Activated CD8-positive, alpha-beta memory T cell treated with anti-CD3 and anti-CD28 coated beads, Interleukin-2, amount 50 U/mL, for 1 hour (primary cell): ENCODE results near the gene XXYLT1.

Experiments
- DNase-seq: peaks from one replicate; pipeline ENCODE4 v3.0.0-alpha.2; 2020; ENCODE audit errors: extremely low read depth

The XXYLT1 gene

DNA sequence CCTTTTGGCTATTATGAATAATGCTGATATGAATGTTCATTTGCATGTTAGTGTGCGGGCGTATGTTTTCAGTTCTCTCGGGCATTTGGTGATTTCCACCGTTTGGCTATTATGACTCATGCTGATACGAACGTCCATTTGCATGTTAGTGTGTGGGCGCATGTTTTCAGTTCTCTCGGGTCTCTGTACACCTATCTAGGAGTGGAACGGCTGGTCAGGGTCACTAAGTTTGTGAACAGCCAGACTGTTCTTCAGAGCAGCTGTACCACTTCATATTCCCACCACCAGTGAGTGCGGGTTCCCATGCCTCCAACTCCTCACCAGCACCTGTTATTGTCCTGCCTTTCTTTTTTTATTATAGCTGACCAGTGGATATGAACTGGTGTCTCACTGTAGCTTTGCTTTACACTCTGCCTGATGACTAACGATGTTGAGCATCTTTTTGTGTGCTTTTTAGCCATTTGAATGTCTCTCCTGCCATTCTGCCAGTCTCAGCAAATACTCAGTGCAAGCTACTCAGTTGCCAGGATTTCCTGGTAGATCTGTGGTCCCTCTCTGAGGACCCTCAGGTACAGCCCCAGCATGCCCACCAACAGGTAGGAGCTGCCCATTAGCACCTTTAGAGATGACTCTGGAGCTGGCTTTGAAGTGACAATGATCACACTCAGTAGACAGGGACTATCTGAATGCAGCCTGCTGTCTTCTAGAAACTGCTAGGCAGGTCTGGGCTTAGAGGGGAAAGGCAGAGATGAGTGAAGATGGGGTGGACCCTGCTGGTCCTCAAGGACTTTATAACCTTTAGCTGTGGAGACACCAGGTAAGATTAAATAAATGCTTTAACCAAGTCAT is 141.1 kb downstream of the XXYLT1 start:
- DNase-seq: no peak

DNA sequence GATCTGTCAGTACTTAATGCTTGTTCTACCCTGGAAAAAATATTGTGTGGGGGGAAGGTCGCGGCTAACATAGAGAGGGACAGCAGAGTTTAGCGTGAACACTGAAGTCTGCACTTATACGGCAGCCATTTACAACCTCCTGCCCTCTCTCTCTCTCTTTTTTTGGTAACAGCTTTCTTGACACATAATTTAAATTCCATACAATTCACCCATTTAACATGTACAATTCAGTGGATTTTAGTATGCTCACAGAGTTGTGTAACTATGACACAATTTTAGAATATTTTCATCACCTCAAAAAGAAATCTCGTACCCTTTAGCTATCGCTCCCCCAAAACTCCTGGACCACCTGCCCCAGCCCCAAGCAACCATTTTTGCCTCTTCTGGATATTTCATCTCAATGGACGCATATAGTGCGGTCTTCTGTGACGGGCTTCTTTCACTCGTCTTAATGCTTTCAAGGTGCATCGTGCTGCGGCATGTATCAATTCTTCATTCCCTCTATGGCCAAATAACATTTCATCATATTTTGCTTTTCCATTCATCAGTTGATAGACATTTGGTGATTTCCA is 141.8 kb downstream of the XXYLT1 start:
- DNase-seq: no peak

DNA sequence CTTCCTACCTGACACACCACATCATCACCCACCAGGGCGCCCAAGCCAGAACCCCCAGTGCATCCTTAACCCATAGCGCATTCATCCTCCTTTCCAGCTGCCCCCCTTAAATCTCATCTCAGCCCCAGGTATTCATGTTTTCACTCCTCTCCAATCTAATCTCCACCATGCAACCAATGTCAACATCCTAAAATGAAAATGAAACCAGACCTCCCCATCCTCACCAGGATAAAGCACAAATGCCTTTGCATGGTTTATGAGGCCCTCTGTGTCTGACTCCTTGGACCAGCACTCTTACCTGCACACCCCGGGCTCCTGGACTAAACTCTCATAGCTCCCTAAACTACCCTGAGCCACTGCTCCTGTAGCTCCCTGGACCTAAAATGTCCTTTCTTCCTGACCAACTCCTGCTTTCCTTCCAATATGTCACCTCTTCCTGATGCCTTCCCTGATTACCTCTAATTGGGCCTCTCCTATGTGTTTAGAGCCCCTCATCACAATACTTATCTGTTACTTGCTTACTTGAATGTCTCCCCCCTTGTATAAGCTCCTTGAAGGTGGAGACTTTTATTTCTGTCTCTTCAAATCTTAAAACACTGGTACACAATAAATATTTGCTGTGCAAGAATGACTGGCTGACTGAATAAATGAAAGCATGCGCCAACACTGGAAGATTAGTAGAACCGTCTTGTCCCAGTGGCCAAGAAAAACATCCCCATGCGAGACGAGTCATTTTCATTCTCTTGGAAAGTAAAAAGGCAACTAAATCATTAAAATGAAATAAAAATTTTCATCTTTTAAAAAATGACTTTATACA is 142.5 kb downstream of the XXYLT1 start:
- DNase-seq: no peak

DNA sequence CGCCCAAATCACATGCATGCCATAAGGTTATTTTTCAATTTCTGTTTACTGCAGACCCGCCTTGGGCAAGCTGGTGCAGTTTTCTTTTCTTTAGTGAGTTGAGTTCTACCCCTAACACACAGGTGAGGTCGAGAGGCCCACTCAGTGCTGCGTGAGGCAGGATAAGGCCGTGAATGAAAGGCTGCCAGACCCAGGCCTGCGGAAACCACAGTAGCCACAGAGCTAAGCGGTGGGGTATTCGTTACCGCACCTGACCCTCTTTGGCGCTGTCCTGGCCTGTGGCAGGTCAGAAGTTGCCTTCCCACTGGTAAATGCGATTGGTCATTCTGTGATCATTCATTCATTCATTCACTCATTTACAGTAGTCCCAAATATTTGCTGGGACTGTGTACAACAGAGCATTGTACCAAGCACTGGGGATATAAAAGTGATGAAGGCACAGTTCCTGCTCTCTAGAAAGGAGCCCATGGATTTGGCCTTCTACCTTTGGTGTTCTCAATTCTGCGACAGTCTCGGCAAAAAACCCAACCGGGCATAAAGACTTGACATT is 144.8 kb downstream of the XXYLT1 start:
- DNase-seq: no peak

DNA sequence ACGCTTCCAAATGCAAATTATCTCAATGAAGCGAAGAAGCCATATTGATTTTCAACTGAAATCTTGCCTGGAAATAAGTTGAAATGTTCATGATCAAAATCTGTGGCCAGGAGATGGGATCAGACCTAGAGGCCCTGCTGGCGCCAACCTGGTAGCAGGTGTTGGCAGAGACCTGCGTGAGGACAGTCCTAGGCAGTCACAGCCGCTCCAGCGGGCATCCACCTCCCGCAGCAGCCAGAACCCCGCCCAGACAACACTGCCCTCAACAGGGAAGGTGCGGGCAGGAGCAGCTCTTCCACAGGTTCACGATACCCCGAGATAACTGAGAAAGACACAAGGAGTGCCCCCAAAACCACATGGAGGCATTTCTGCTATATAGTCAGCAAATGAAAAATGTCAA is 145.3 kb downstream of the XXYLT1 start:
- DNase-seq: no peak

DNA sequence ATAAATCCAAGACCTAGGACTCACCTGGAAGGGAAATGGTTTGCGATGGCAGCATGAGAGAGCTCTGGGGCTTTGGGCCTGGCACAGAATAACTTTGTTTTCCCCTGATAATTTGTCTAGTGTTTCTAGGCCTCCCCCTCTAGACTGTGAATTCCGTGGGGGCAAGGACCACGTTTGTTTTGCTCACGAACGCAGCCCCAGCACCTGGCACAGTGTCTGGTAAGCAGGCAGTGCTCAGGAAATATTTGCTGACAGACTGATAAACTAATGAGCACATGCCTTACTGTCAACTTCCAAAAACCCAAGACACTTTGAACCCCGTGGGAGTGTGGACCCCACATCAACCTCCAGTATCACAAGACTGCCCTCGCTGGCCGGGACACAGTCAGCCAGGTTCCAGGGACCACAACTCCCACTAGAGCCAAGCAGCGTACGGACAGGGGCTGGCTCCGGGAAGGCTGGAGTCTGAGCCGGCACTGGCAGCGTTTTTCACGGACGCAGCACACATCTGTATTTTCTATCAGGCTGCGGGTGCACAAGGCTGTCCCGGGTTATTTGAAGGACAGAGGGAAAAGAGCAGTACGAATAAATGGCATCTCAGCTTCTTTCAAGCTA is 146.5 kb downstream of the XXYLT1 start:
- no peak for DNase-seq

DNA sequence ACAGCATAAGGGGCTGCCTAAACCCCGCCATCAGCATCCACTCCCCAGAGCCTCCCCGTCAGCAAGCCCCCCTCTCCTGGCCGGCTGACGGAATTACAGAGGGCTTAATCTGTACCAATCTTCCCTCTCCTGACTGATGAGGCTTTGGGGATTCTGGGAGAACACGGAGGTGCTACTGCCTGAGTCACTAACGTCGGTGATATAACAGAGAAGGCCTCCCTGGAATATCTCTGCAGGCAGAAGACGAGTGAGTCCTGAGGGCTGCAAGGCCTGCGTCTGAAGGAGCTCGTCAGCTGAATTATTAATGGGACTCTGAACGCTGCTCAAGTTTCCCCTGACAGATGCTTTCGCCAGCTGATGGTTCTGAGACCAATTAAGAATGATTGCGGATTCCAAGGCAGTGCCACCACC is 147.7 kb downstream of the XXYLT1 start:
- no peak for DNase-seq

DNA sequence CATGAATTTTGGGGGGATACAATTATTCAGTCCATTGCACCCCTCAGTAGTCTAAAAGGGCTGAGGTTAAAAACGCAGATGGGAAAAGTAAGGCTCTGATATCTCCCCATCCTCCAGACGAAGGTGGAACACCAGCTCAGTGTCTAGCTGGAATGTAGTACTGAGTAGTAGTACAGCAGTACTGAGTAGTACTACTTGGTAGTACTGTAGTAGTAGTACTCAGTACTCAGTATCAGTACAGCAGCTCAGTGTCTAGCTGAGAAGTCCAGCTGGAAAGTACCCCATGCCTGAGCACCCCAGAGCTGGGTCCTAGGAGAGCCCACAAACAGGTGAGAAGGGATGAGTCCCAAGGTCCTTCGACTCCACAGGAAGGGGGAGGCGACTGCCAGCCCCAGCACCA is 148.7 kb downstream of the XXYLT1 start:
- DNase-seq: no peak

DNA sequence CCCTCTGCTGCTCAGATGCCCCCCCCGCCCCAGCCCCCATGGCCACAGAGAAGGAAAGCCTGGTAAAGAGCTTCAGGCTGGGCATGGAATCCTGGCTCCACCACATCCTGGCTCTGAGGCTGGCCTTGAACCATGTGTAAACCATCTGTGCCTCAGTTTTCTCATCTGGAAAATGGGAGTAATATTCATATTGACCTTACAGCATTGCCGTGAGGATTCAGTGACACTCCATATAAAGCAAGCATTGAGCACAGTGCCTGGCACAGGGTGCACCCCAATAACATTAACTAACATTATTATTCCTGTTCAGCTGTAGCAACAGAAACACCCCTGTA is 150.7 kb downstream of the XXYLT1 start:
- no peak for DNase-seq

DNA sequence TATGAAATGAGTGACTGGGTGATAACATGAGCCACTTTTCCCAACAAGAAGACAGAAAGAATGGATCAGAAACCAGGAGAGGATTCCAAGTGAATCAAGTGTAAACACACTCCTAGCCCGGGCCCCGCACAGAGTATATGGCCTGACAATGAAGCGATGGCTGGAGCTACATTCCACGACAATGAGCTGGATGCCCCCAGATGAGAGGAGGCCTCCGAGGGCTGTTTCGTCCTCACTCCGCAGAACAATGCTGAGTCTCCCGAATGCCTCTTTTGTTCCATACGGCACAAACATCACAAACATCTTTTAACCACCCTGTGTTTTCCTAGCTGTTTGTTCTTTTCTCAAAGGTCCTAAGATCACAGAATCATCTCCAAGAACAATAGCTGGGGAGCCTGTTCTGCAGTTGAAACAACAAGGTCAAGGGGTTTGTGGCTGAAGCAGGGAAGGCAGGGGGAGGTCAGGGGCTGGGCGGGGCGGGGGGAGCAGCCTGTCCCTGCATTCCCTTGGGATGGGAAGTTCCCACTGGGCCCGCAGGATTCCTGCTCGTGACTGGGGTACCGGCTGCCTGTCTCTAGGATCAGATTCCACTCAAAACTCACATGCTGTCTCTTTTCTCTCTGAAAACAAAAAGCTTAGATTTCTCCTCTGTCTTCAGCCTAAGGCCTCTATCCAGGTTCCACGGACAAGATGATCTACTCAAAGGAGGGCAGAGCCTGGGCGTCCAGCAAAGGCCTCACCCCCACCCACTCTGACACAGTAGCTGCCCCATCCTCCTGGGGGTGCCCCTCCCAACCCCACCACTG is 151.3 kb downstream of the XXYLT1 start:
- DNase-seq: no peak

DNA sequence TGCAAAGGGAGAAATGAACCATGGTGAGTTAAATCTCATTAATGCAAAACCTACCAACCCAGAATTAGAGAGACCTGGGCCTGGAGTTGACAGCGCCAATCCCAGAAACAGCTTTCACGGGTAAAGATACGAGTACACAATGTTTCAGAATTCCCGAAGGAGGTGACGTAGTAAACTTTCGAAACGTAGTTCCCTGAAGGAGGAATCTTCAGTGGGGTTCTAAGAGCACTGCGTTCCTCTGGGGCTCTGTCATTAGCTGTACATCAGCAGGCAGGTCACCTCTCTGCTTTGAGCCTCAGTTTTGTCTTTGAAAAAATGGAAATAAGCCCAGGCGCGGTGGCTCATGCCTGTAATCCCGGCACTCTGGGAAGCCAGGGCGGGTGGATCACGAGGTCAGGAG is 152.3 kb downstream of the XXYLT1 start:
- no peak for DNase-seq

DNA sequence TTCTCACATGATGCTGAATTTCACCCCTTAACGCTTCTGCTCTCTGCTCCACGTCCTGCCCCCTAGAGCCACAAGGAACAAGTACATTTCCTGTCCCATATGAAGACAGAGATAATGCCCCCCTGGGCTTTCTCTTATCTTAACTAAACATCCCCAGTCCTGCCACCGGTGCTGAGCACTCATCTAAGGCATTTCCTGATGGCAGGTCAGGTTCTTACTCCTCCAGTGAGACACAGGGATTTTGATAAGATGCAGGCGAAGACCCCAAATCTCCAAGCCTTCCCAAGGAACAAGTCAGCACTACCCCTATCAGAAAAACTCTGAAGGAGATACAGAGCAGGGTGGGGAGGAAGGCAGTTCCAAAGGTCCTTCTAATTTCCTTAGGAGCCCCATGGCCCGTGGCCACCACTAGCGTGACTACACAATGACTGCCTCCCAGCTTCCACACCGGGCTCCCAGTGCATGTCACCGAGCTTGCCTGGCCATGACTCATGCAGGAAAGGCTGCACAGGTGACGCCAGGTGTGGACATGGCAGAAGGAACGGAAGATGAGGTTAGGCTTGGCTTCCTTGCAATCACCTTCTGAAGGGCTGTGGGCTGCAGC is 152.9 kb downstream of the XXYLT1 start:
- DNase-seq: no peak

DNA sequence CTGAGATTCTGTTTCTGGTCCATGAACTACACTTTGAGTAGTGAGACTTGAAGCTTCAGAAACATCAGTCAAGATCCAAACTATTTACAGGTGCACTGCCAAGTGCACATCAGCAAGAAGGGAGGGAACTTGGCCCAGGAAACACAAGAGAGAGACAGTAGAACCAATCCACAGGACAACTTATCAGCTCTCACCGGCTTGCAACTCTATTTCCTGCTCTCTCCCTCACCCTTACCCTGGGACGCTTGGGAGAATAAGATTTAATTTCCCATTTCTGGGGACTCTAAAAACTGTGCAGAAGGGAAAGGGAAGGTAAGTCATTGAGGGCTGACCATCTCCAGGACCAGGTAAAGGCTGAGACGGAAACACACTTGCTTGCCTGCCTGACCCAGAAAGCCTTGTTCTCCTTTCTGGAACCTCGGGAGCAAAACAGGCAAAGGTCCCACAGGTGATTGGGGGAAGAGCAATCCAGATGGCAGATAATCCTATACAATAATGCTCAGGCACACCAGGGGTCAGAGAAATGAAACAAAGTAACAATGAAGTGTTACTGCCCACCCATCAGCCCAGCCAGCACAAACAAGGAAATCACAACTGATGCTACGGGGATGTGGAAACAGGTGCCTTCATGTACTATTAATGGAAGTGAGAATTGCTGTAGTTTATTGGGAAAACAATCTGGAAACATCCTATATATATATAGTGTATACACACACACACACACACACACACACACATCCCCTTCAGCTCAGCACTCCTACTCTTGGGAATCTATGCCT is 154.4 kb downstream of the XXYLT1 start:
- no peak for DNase-seq

DNA sequence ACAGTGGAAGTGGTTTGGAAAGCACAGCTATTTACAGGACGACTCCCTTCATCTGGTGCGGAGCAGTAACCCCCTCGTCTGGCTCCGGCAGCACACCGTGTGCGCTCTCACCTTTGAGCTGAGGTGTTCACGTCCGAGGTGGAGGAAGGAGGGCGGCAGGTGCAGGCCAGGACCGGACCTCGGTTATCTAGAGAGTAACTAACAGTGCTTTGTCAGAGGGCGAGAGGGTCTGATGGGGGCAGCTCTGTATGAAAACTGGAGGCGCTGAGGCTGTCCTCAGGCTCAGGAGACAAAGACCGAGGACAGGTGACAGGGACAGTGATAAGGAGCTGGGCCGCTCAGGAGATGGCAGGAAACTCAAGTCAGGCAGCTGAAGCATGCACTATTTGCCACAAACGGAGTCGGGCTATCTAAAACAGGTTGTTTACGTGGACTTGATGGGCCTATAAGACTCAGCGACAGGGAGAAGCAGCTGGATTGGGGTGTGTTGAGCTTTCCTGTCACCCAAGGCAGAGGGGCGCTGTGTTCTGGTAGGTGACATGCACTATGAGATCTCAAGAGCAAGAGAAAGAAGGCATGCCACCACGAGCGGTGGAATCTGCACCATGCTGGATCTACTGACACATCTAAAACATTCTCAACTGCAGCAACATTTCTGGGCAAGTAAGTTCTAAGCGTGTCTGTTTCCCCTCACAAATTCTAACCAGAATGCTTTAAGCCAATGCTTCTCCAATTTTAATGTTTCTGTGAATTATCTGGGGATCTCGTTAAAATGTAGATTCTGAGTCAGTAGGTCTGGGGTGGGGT is 155.2 kb downstream of the XXYLT1 start:
- no peak for DNase-seq

DNA sequence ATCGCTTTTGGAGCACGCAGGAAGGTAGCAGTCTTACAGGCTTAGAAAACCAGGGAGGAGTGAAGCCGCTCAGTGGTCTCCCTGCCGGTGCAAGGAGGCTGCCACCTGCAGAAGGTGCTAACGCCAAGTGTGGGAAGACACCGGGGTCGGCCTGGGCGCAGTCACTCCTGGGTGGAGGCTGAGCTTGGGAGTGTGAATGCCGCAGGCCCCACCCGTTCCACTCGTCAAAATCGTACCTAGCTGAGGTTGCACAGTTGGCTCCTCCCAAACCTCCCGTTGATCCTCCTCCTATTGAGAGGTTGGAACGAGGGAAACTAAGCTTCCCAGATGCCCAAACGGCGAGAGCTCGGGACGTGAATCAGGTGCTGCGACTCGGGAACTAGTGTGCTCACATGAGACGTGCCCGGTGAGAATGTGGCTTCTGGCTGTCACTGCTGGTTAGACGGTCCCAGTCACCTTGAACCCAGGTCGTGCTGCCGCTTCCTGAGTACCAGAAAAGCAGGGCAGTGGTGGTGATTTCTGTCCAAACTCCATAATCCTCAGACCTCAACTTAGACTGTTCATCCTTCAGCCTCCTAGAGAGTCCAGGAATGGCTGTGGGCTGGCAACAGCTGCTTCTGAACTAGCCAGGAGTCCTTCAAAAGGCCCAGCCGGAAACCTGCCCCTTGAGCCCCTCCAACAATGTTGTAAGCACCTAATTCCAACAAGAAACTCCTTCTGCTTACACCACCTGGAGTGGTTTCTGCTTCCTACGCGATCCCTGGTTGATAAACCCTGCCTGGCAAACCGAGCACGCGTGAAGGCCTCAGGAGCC is 156.0 kb downstream of the XXYLT1 start:
- no peak for DNase-seq

DNA sequence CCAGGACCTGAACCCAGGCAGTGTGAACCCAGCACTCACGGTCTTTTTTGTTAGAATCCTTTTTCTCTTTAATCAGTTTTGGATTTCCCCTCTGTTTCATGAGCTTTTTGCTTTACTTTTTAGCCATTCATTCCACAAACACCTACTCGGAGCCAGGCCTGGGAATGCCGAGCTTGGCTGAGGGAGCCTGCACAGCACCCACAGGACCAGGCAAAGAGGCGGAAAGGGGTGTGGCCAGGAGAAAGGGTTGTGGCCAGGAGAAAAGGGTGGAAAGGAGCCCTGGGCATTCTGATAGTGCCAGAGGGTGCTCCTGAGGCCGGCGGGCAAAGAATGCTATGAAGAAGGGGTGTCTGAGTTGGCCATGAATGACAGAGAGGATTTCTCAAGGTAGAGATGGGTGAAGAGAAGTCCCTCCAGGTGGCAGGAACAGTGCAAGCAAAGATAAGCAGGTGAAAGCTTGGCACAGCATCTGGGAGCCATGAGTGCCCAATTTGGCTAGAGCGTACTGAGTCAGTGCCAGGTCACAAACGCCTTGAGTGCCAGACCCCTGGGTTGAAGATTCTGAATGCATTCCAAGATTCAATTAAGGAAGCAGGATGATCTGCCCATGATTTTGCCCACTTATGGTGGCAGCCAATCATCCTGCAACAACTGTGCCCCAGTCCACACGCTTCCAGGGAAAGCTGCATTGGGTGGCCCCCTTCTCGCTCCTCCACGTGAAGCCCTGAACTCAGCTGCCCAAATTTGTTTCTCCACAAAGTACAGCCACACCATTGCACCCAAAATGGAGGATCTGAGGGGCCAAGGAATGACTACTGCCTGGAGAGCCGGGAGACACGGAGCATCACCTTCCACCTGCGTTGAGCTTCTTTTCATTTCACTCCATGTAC is 157.2 kb downstream of the XXYLT1 start:
- DNase-seq: no peak

DNA sequence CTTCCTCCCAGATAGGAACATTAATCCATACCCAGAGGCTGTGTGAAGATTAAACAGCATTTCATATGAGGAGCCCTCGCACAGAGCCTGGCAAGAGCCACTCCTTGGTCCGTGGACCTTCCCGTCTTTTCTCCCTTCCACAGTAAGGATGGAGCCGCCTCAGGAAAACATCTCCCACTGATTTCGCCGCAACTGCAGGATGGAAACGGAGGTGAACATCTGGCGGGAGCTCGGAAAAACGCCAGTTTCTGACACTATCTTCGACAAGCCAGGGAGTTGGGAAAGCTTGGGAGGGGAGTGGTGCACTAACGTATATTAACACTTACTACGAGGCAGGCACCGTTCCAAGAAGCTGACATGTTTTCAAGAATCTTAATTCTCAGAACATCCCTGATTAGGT is 157.9 kb downstream of the XXYLT1 start:
- DNase-seq: no peak
